GM19455 (cell line): ENCODE results near the gene AGFG2.
"Not testable (repeated sequence)": the region's sequence is repeated elsewhere in the genome, so short reads cannot be mapped to it uniquely, and the experiment has no call there.

ENCODE experiments used
- ATAC-seq: cut with Tn5 transposase; IDR thresholded peaks from one replicate; pipeline ENCODE4 v1.9.1; 2021; ENCODE audit not compliant: unreplicated experiment

Gene AGFG2

DNA sequence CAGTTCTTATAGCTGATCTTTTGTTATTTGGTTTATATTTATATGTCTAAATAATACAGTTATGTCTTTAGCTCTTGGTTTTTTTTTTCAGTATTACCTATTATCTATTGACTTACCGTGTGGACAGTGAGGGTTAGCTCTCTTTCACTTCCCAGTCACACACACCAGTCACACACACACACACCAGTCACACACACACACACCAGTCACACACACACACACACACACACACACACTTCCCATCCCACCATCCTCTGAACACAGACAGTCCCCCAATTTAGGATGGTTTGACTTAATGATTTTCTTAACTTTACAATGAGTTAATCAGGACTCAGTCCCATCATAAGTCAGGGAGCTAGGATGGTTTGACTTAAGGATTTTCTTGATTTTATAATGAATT, 18.9 kb upstream of the AGFG2 start:
- no peak for ATAC-seq

DNA sequence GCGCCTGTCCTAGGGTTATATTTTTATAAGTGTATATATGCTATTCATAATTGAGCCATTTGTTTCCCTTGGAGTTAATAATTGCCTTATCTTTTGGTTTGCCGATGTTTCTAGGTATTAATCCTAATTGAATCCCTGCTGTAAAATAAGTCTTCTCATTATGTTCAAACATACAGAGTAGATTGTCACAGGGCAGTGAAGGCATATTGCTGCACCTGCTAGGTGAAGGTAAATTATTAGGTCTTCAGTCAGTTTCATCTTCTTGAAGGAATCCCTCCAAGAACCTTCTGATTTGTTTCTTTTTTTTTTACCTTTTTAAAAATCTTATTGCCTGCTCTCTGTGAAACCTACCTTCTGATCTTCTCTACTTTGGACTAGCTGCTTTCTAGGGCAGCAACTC, 17.9 kb upstream of the AGFG2 start:
- no peak for ATAC-seq

DNA sequence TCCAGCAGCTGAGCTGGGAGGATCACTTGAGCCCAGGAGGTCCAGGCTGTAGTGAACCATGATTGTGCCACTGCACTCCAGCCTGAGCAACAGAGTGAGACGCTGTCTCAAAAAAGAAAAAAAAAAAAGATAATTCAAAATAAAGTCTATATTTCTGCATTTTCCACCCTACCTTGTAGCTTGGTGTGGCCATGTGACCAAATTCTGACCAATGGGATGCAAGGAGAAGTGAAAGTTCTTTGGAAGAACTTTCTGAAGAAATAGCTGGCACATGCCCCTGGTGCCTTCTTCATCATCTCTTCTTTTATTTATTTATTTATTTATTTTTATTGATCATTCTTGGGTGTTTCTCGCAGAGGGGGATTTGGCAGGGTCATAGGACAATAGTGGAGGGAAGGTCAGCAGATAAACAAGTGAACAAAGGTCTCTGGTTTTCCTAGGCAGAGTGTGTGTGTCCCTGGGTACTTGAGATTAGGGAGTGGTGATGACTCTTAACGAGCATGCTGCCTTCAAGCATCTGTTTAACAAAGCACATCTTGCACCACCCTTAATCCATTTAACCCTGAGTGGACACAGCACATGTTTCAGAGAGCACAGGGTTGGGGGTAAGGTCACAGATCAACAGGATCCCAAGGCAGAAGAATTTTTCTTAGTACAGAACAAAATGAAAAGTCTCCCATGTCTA, 17.0 kb upstream of the AGFG2 start:
- not testable (repeated sequence) for ATAC-seq

DNA sequence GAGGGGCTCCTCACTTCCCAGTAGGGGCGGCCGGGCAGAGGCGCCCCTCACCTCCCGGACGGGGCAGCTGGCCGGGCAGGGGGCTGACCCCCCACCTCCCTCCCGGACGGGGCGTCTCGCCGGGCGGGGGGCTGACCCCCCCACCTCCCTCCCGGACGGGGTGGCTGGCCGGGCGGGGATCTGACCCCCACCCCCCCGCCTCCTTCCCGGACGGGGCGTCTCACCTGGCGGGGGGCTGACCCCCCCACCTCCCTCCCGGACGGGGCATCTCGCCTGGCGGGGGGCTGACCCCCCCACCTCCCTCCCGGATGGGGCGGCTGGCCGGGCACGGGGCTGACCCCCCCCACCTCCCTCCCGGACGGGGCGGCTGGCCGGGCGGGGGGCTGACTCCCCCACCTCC, 15.8 kb upstream of the AGFG2 start:
- not testable (repeated sequence) for ATAC-seq

DNA sequence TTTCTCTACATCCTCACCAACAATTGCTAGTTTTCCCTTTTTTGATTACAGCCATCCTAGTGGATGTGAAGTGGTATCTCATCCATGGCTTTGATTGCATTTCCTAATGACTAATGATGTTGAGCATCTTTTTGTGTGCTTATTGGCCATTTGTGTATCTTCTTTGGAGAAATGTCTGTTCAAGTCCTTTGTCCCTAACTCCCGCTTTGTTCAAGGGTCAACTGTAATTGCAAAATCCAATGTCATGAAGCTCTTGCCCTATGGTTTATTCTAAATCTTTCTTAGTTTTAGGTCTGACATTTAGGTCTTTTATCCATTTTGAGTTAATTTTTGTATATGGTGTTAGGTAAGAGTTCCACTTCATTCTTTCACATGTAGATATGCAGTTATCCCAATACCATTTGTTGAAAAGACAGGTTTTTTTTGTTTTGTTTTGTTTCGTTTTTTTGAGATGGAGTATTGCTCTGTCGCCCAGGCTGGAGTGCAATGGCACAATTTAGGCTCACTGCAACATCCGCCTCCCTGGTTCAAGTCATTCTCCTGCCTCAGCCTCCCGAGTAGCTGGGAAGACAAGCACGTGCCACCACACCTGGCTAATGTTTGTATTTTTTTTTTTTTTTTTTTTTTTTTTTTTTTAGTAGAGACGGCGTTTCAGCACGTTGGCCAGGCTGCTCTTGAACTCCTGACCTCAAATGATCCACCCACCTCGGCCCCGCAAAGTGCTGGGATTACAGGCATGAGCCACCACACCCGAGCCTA, 10.7 kb upstream of the AGFG2 start:
- ATAC-seq: not testable (repeated sequence)

DNA sequence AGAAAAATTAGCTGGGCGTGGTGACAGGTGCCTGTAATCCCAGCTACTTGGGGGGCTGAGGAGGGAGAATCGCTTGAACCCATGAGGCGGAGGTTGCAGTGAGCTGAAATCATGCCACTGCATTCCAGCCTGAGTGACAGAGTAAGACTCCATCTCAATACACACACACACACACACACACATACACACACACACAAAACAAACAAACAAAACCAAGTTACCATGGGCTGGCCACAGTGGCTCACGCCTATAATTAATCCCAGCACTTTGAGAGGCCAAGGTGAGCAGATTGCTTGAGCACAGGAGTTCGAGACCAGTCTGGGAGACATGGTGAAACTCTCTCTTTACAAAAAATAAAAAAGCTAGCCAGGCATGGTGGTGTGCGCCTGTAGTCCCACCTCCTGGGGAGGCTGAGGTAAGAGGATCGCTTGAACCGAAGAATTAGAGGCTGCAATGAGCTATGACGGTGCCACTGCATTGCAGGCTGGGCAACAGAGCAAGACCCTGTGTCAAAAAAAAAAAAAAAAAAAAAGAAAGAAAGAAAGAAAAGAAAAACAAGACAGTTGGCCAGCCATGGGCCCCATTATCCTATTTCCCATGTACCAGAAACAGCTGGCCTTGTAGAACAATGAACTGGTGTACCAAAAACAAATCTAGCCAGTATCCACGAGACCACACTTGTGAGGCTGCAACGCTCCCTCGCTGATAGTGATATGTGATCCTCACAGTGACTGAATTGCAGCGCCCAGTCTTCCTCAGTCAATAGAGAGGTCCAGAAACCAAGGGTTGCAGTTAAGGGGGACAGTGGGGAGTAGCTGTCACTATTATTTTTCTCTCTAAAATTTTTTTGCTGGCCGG, 6.6 kb upstream of the AGFG2 start:
- ATAC-seq: no peak

DNA sequence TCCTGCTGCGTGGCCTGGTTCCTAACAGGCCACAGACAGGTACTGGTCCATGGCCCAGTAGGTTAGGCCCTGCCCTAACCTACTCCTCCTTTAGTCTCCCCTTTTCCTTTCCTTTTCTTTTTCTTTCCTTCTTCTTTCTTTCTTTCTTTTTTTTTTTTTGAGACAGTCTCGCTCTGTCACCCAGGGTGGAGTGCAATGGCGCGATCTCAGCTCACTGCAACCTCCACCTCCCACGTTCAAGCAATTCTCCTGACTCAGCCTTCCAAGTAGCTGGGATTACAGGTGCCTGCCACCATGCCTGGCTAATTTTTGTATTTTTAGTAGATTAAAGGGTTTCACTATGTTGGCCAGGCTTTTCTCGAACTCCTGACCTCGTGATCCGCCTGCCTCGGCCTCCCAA, 3.0 kb upstream of the AGFG2 start:
- not testable (repeated sequence) for ATAC-seq

DNA sequence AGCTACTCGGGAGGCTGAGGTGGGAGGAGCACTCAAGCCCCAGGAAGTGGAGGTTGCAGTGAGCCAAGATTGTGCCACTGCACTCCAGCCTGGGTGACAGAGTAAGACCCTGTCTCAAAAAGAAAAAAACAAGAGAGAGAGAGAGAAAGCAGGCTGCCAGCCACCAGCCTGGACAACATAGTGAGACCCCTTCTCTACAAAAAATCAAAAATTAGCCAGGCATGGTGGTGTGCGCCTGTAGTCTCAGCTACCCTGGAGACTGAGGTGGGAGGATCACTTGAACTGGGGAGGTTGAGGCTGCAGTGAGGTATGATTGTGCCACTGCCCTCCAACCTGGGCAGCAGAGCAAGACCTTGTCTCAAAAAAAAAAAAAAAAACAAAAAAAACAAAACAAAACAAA, 2.3 kb upstream of the AGFG2 start:
- not testable (repeated sequence) for ATAC-seq

DNA sequence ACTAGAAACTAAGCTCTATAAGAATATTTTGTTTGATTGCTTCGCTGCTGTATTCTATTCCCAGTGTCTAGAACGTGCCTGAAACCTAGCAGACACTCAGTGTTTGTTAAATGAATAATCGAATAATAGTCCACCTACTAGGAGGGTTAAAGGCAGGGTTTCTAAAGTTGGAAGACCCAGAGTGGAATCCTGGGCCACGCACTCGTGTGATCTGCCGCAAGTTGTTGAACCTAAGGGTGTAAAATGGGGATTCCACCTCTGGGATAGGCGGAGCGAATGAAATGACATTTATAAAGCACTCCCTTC, 702 bp upstream of the AGFG2 start:
- ATAC-seq: no peak

DNA sequence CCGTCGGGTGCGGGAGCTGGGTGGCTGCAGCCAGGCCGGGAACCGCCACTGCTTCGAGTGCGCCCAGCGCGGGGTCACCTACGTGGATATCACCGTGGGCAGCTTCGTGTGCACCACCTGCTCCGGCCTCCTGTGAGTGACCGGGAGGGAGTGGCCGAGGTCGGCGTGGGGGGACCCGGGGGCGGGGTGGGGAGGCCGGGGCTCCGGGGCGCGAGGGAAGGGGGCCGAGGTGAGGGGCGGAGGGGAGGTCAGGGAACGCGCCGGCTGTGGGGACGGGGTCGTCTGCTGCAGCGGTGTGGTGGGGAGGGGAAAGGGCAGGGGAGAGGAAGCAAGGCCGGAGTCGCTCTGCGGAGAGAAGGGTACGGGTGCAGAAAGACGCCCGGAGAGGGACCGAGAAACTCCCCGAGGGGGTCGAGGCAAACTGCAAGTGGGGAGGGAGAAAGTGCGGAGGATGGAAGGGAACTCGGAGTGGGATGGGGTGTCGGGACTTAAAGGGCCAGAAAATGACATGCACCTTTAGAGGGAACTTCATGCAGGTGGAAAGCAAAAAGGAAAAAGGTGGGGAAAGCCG, 518 bp downstream of the AGFG2 start:
- no peak for ATAC-seq

DNA sequence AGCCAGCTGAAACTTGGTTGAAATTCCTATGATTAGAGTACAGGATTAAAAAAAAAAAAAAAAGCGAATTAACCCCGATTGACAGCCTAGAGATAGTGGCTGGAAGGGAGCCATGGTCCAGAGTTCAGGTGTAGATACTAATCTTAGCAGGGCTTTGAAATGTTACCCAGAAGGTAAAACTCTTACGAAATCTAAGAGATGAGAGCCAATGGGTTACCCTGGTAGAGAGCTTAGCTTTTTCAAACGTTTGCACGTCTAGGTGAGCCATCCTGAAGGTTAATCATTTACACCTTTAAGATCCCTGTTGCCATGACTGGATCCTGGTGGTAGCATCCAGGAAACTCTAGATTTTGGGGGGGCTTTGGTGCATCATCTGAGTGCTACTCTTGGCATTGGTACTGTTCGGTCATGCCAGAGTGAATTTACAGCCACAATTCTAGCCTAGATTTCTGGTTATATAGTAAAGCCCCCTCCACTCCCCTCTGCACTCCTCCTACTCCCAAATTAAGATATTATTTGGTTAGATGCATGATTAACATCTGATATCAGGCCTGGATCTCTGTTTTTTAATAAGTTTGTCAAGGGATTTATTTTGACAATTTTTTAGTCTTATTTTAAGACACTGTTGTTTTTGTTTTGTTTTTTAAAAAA, 1.2 kb downstream of the AGFG2 start:
- ATAC-seq: no peak

DNA sequence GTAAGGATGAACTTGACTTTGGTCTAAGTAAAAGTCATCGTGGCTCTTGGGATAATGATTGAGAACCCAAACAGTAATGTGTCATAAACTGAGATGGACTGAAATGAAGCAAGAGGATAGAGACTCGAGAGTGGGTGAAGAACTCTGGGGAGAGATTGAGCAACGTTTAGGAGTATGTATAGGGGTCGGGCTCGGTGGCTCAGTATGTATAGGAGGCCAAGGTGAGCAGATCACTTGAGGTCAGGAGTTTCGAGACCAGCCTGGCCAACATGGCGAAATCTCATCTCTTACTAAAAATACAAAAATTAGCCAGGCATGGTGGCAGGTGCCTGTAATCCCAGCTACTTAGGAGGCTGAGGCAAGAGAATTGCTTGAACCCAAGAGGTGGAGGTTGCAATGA, 2.3 kb downstream of the AGFG2 start:
- ATAC-seq: not testable (repeated sequence)

DNA sequence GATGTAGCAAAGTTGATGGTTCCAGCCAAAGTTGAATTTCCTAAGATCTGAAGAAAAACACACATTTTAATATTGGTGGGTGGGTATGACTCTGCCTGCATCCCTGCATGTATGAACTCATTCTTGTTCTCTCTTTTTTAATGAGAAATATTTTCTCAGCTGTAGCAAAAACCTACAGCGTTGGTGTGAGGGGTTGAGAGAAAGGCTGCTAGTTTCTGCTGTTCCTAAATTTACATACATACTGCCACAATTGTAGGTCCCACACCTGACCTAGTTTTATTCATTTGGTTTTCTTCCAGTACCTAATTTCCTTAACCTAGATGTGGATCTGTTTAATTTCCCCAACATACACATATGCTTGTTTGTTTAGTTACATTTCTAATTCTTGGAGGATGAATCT, 4.6 kb downstream of the AGFG2 start:
- ATAC-seq: no peak

DNA sequence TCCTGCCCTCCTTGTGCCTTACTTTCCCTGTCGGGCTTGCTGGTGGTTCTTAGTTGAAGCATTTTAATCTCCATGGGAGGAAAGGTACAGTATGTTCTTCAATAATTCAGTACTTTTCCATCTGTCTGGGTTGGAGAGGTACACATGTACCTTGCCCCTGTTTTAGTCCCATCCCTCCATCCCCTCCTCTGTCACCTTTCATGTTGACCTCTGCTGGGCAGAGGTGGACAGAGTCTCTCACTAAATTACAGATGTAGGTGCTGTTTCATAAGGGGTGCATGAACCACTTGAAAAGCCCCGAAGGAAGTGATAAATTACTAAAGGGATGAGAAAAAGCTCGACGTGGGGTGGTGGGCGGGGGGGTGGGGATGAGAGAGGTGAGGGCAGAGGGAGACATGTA, 5.4 kb downstream of the AGFG2 start:
- ATAC-seq: no peak

DNA sequence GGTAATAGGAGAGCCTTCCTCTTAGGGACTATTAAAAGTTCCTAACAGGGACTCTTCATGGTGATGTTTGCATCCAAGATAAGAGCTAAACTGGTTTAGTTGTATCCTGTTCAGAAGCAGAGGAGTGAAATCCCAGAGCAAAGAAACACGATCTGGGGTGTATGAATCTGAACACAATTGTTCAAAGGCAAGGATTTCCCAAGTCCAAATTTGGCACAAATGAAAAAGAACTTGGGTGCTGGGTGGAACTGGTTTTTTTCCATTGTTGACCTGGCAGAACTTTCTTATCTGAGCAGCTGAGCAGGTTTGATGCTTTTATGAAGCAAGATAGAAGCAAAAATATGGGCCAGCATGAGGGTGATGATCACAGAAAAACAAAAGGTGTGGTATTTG, 6.0 kb downstream of the AGFG2 start:
- no peak for ATAC-seq

DNA sequence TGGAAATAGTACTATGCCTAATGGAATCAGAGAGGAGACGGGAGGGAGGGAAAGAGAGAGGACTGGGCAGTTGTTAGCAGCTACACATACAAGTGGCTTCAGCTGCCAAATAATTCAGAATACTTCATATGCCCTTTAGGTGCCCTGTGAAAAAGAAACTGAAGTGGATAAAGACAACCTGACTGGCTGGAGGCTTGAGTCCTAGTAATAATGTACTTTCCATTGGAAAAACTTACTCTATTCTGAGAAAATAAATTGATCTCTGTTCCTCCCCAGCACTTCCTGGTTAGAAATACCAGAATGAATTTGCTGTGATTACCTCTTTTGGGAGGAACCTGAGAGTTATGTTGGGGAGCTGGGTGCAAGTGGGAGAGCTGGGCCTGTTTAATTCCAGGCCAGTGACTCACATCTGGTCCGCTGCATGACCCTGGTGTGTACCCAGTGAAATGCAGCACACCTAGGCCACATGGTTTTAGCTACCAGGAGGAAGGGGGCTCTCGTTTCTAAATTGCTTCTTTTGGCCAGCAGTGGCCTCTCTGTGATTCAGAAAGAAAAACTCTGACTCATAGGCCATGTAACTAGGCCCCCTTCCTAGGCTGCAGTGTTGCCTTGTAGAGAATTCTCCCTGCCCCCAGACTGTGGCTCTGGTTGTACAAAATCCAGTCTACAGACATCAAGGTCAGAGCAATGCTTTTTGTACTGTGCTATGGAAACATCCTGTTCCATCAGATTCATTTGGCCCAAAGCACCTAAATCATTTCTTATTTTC, 6.5 kb downstream of the AGFG2 start:
- peak; percentile 46 for ATAC-seq

DNA sequence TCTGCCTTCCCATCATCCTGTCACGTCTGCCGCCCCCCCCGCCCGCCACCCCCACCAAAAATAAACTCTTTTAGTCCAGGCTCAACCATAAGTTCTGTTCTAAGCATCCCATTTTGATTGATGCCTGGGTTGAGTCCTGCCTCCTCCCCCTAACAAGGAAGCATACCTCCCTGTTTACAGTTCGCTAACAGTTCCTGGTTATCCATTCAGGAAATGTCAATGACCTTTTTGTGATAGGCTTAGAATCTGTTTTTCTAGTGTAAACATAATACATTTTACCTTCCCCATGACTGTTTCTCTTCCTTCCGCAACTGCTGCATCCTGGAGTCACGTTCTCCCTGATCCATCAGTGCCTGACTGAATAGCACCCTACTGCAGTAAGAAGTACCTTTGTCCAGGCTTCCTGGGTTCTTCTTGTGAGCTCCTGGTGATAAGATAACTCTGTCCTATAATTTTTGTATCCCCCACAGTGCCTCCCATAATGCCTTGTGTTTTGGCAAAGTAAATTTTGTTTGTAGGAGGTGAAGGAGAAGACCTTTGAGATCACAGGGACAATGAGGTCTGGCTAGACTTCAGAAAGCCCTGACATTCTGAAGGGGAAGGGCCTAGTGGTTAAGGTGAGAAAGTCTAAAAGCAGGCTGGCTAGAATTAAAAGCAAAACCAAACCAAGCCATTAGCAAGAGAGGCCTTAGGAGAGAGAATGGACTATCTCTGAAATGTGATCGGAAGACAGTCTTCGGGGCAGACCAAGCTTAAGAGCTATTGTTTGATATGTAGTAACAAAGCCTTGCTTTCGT, 7.3 kb downstream of the AGFG2 start:
- peak; percentile 43 for ATAC-seq

DNA sequence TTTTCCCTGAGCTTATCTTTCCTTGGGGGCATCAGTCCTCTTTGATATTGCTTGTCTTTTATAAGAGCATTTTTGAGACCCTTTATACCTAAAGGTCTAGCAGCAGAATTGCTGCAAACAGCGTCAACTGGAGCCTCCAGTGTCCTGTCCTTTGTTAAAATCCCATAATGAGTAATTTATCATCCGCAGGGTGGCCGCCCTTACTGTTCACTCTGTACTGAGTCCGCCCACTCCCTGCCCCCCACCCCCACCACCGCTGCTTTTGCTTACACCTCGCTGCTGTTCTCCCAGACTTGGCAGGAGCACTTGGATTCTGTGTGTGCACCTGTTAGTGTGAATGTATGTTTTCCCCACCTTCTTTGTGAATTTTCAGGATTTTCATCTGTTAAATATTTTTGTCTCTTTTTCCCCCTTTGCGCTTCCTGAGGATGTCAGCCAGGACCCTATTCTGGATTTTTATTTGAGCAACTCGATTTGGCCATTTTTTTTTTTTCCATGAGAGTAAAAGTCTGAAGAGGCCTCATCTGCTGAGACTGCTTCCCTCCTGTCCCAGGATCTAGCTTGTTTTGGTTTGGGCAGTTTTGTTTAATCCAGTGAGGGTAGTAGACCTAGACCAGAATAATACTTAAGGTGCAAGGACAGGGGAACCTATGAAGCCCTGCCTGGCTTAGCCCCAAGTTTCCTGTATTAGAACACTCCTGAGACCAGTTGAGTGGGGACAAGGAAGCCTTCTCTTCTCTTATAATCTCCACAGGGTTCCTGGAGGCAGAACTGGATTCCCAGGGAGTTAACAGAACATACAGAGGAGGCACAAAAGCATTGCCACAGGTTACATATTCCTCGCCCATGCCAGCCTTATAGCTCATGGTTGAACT, 8.2 kb downstream of the AGFG2 start:
- no peak for ATAC-seq

DNA sequence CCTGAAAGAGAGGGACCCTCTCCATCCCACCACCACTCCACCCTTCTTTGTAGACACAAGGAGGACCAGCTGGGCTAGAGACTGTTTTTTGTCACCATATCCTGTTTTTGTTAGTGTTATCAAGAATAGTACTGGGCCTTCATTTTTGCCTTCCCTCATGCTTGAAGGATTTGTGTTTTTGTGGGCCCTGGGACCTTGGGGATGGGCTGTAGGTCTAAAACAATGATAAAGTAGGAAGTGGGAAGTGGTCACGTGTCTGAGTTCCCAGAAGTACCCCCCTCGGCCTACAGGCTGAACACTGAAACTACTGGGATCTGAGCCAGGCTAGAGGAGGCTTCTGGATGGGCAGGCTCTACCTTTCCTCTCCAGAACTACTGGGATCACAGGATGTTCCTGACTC, 8.9 kb downstream of the AGFG2 start:
- ATAC-seq: no peak
